NK-92 (cell line): ENCODE measurements around the gene MOSMO.
"Not testable (repeated sequence)": the region's sequence is repeated elsewhere in the genome, so short reads cannot be mapped to it uniquely, and the experiment has no call there.

Source experiments
- DNase-seq: peaks from one replicate; lab custom pipeline; 2025; ENCODE audit not compliant: unreplicated experiment; lab: John Stamatoyannopoulos, UW

The MOSMO gene

DNA sequence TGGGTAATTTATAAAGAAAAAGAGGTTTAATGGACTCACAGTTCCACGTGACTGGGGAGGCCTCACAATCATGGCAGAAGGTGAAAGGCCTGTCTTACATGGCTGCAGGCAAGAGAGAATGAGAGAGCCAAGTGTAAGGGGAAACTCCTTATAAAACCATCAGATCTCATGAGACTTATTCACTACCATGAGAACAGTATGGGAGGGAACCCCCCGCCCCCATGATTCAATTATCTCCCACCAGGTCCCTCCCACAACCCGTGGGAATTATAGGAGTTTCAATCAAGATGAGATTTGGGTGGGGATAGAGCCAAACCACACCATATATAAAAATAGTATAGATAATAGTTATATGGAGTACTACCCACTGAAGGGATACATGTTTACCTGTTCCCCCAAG is 36.0 kb downstream of the MOSMO start:
- not testable (repeated sequence) for DNase-seq

DNA sequence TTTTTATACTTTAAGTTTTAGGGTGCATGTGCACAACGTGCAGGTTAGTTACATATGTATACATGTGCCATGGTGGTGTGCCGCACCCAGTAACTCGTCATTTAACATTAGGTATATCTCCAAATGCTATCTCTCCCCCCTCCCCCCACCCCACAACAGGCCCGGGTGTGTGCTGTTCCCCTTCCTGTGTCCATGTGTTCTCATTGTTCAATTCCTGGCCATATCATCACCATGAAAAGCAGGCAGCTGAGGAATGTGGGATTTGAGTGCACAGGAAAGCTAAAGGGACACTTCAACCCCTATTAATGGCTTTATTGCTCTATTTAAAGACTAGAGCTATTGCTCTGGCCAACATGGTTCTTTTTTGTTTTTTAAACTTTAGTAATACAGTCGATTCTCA is 38.0 kb downstream of the MOSMO start:
- not testable (repeated sequence) for DNase-seq

- DNase-seq, result no peak
Observed at GRCh38 chr16:22050963-22051362, 43.1 kb downstream of the MOSMO start.

GRCh38 chr16:22052980-22053379 is 45.1 kb downstream of the MOSMO start:
- no peak for DNase-seq

GRCh38 chr16:22053921-22054341 is 46.0 kb downstream of the MOSMO start:
- no peak for DNase-seq

DNA sequence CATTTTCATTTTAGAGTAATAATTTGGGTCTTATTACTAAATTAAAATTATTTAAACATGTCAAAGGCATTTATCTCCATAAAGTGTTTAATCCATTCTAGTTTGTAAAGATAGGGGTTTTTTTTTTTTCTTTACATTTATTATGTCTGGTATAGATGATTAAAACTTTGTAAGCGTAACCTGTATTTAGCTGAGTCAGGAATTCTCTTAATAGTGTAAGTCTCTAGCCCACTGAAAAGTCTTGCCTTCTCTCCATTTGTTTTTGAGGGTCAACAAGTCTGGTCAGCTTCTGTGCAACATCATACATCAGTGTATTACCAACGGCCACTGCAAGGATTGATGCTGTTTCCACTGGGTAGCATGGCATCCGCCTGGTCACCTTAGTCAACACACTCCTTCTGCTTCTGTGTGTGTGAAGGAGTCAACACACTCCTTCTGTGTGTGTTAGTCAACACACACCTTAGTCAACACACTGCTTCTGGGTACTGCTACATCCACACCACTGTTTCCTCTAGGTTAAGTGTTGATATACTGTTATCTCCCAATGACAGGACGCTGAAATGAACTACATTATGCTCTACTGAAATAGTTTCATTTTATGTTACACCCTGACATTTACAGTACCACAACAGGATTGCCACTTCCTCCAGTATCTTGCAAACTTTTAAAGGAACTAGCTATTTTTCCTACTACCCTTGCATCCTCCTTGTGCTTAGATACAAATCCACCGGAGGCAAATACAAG is 47.1 kb downstream of the MOSMO start:
- DNase-seq, result no peak

DNA sequence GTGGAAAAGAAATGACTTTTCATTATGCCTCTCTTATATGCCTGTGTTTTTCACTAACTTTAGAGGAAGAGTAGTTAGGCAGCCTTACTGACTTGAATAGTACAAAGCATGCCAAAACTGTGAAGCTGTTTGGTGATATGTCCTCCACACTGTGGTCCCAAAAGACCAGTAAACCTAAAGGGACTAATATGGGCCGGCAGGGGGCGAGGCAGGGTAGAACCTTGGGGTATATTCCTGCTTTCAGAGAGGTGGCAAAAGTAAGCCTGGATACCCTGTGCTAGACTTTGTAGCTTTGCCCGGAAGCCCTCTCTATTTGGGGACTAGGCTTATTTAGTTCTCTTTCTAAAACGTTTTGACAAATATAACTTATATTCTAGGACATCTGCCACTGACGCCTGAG is 48.0 kb downstream of the MOSMO start:
- no peak for DNase-seq

DNA sequence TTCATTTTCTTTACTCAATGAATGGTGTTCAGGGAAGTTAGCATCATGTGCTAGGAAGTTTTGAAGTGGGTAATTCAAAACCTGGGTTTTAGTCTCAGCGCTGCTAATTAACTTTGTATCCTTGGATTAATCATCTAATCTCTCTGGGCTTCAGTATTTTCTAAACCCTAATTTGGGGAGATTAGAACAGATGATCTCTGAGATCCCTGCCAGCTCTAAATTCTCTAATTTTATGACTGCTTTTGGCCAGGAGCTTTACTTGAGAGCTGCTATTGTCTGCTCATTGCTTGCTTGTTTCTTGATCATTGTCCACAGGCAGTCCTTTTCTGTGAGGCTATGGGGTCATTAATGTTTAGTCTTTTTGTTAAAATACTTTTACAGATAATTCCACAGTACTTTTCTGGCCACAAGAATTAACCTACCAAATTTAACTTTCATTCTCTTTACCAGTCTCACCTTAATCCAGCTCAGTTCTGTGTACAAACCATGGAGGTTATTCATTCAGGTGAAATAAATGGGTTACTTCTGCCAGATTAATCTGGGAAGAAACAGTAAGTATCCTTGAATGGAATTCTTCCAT is 56.1 kb downstream of the MOSMO start:
- no peak for DNase-seq

GRCh38 chr16:22065252-22065651 is 57.3 kb downstream of the MOSMO start:
- DNase-seq, result no peak

DNA sequence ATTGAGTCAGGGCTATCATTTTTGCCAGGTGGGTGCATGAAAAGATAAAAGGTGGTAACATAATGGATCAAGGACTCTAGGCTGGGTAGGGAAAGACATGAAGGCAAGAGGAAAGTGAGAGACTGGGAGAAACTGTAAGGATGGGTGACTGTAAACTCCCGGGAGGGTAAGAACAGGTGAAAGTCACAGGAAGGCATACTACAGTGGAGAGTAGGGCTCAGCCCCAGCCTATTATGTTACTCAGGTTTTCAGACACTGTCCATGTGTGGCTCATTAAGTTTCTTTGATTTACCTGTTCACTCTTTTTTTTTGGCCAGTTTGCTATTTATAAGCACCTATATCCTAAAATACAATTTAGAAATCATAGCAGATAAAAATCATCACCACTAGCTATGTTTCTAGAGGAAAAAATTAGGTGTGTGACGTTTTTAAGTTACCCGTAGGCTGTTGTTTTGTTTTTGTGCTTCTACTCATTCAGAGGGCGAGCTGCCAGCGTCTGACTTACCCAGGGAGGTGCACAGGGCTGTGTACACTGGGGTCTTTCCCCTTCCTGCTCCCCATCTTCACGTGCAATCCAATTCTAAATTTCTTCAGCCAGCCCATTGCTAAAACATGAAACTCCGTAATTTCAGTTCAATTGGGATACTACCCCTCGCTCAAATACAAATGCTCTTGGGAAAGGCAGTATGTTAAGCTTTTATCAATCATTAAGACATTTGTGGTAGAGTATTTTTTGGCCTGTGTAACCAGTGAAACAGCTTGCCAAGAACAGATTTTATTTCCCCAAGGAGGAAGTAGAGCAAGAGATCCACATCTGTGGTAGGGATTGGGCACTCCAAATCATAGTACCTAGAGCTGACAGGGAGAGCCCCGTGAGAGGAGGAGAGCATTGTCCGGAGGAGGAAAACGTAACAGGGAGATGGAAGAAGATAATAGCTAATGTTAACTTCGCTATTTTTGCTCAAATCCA is 62.7 kb downstream of the MOSMO start:
- no peak for DNase-seq

DNA sequence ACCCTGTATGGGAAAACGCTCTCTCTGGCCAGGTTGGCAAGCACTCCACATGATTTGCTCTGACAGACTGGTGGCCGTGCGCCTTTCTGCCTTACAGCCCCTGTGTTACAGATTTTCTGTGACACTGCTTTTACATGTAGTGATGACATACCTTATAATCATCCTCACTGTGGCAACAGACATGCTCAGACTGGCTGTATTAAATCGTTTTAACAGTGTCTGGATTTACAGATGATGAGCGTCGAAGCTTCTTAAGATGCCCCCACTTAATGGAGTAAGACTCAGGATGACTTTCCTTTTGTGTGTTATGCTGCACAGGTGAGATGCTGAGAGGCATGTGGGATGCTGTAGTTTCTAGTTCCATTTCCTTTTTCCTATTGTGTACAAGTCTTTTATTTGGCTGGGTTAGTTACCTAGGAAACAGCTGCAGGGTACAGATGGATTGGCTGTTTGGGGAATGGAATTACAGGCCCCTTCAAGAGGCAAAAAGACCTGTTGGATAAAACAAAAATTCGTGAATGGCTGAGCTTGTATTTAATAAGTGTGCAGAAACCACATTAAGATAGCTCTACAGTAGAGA is 63.5 kb downstream of the MOSMO start:
- DNase-seq, result no peak

DNA sequence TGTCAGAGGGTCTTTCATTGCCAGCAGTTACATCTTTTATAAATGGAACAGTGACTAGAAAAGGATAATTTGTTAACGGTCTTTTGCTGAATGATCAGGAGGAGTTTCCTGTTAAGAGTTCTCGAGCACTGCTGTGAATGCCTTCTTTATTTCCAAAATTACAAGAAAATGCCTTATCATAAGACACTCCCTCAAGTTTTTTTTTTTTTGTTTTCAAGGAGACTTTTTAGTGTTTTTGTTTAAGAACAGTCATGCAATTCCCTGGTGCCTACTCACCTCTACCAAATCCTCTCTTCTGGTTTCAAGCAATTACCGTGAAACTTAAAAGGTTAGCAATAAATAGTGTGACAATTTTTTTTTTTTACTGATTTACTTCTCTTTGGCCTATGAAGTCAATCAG is 65.4 kb downstream of the MOSMO start:
- no peak for DNase-seq

- no peak for DNase-seq
Observed at GRCh38 chr16:22075043-22075757, 67.3 kb downstream of the MOSMO start.

DNA sequence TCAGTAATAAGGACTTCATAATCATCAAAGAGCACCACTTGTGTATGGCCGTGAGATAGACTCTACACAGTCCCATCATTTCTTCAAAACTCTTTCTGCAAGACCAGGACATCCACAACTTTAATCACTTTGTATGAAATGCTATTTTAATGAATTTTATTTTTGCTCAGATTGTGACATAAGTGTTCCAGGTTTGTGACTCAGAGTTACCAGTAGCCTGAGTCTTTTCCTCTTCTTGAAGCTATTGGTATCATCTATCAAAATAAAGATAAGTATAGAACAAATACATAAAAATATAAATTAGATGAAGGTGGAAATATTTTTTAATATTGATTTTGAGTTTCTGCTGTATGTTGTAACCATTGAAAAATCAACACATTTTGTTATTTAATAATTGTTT is 67.9 kb downstream of the MOSMO start:
- no peak for DNase-seq

- DNase-seq, result no peak
Observed at GRCh38 chr16:22077700-22078313, 69.9 kb downstream of the MOSMO start.

GRCh38 chr16:22078656-22079055 is 70.7 kb downstream of the MOSMO start:
- DNase-seq, result no peak

DNA sequence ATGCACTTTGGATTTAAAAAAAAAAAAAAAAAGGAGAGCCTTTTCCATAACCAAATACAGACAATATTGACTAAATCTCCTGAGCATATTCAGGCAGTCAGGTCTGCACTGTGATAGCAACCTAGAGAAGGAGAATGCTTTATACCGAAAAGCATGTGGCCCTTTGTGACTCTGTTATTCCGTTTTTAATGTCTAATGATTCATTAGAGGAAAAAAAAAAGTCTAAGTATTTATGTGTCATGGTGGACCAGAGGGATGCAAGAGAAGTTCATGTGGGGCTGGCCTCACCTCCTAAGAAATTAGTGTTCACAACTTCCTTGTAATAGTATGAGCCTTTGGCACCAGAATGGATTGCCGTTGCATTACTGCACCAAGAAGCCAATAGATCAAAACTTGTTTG is 73.1 kb downstream of the MOSMO start:
- DNase-seq, result no peak

- DNase-seq, result no peak
Observed at GRCh38 chr16:22086440-22086839, 78.5 kb downstream of the MOSMO start.

DNA sequence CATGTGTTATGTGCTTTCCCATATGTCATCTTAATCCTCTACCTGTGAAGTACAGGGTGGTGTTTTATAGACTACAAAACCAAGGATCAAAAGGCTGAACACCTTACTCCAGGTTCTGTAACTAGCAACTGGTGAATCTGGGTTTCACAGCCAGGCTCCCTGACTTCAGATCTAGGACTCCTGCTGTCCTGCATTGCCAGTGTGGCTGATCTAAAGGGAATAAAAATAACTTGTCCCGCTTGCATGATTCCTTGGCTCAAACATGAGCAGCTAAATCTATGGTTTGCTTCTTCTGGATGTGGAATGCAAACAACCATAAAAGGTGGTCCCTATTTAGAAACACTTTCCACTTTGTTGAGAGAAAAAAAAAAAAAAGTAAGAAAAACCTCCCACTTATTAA is 80.7 kb downstream of the MOSMO start:
- DNase-seq, result no peak

GRCh38 chr16:22089910-22090309 is 82.0 kb downstream of the MOSMO start:
- no peak for DNase-seq
